Activated T-helper 9 cell treated with anti-CD3 and anti-CD28 coated beads, Interleukin-2, amount 50 U/mL, for 16 hours (primary cell): ENCODE measurements around the gene GJA9.

Experiments
- DNase-seq: peaks from one replicate; pipeline ENCODE4 v3.0.0-alpha.2; 2020; ENCODE audit warnings: low read depth

The GJA9 gene

DNA sequence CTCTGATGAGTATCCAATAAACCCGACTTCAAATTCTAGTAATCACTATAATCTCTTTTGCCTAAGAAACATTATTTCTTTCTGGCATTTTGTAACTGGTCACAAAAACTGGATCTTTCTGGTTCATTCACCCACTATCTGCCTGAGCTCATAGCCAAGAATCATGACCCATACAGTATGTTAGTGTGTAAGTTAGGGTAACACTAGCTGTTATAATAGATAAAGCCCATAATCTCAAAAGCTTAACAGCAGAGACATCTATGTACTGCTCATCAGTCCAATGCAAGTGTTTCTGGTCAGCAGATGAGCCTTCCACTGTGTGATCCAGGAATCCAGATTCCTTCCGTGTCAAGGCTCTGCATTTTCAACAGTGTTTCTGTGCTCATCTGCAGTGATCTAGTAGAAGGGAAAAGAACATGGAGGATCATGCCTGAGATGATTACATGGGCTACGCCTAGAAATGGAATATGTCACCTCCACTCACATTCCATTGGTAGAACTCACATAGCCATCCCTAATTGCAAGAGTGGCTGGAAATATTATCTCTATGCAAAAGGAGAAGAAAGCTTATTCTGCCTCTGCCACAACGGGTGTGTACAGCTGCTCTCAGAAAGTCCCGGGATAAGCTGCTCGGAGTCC is 49.5 kb downstream of the GJA9 start:
- no peak for DNase-seq

GRCh38 chr1:38829368-38829767 is 52.0 kb downstream of the GJA9 start:
- no peak for DNase-seq

DNA sequence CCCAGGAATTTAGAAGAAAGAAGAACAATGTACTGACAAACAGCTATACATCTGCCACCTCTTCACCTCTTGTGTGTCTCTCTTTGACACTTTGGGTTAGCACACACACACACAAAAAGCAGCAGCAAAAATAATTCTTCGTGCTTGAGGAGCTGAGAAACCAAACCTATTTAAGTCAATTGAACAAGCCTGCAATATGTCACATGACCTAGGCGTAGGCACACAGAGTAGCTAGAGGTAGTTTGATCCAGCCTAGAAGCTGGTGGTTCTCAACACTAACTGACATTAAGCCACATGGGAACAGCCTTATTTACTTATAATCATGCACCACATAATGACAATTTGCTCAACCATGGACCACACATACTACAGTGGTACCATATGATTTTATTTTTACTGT is 54.1 kb downstream of the GJA9 start:
- DNase-seq, result no peak

GRCh38 chr1:38826886-38827285 is 54.5 kb downstream of the GJA9 start:
- DNase-seq, result no peak

GRCh38 chr1:38826262-38826661 is 55.1 kb downstream of the GJA9 start:
- DNase-seq, result no peak
